Measurements from ENCODE around the gene NDUFA8. TPM values are rescaled to one million over a fixed set of nuclear protein-coding genes. Genes with fewer than 3 reads are reported as not detected.

The NDUFA8 gene
- total RNA-seq, 4 donors from 2014 or later: 17.3 to 41.3 (median 32.2) TPM

DNA sequence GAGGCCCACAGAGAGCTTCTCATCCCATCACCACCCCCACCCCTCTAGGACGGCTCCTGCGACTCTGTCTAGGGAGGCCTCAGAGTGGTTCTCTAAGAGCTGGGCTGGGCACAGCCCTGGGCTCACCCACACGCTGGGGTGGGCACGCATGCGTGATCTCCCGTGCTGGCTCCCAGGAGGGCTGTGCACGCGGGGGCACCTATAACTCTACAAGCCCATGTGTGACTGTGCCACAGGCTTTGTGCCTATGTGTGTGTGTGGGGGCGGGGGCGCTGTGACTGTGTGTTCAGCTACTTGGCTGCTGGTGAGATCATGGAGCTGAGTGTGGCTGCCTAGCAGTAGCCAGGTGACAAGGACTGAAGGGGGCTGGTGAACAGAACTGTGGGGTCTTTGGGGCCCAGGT lies 32.2 kb downstream of the NDUFA8 start:
- no peaks in the 10 kb centered on the region for H3K36me3 ChIP-seq
- TF ChIP-seq, protein P1, sequence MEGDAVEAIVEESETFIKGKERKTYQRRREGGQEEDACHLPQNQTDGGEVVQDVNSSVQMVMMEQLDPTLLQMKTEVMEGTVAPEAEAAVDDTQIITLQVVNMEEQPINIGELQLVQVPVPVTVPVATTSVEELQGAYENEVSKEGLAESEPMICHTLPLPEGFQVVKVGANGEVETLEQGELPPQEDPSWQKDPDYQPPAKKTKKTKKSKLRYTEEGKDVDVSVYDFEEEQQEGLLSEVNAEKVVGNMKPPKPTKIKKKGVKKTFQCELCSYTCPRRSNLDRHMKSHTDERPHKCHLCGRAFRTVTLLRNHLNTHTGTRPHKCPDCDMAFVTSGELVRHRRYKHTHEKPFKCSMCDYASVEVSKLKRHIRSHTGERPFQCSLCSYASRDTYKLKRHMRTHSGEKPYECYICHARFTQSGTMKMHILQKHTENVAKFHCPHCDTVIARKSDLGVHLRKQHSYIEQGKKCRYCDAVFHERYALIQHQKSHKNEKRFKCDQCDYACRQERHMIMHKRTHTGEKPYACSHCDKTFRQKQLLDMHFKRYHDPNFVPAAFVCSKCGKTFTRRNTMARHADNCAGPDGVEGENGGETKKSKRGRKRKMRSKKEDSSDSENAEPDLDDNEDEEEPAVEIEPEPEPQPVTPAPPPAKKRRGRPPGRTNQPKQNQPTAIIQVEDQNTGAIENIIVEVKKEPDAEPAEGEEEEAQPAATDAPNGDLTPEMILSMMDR (IDR thresholded peaks at IDR 0.05): no peak
- no peak for TF ChIP-seq POLR2A (IDR thresholded peaks at IDR 0.05)
- H3K27ac ChIP-seq: no peak overlapping the region
- peaks cover 0 to 7% of the 10 kb centered on the region in 2 donors for H3K27me3 ChIP-seq
- H3K4me3 ChIP-seq: no peak overlapping the region
- DNase-seq: no peak
- no peaks in the 10 kb centered on the region for H3K9me3 ChIP-seq
- peaks cover 0 to 13% (median 4%) of the 10 kb centered on the region in 4 donors for H3K4me1 ChIP-seq

- H3K4me1 ChIP-seq: peaks cover 0 to 13% (median 4%) of the 10 kb centered on the region in 4 donors
- H3K27ac ChIP-seq: no peak overlapping the region
- no peak for DNase-seq
- no peak for TF ChIP-seq POLR2A (IDR thresholded peaks at IDR 0.05)
- TF ChIP-seq, protein P1 (IDR thresholded peaks at IDR 0.05): no peak
- no peaks in the 10 kb centered on the region for H3K9me3 ChIP-seq
- H3K4me3 ChIP-seq: peak overlapping the region in 2 of 4 donors; percentile 8 to 32
- no peaks in the 10 kb centered on the region for H3K36me3 ChIP-seq
- peaks cover 0 to 7% of the 10 kb centered on the region in 2 donors for H3K27me3 ChIP-seq
These were observed 33.0 kb downstream of the NDUFA8 start for GRCh38 chr9:122126331-122127261.

DNA sequence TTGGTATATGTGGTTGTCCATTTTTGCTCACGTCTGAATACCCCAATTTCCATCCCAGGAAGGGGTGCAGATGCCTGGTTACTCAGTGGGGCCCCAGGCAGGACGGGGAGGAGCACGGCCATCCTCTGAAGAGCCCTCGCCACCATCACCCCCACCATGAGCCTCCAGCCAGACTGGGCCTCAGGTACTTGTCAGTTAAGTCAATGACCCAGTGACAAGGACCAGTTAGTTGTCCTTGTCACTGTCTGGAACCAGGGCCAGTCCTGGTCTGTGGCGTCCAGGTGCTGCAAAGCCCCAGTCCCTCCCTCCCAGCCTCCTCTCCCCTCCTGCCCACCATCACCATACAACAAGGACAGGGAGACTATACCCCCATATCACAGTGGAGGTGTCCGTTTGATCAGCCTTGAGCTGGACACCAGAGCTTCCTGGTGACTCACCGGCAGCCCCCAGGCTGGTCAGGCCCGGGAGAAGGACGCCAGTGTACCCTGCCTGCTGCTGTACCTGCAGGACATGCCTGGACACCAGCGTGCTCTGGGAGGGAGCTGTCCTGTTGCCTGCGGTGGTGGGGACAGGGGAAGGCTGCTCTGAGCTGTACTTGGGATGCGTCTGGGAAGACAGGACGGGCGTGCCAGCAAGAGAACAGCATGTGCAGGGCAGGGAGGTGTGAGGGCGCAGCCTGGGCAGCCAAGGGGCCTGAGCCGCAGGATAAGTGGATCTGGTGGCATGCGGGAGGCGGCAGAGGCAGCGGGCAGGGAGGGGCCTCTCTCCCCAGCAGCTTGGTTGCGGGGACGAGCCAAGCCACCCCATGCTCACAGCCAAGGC lies 33.9 kb downstream of the NDUFA8 start:
- H3K4me3 ChIP-seq: peak overlapping the region in 1 of 4 donors; percentile 32
- H3K9me3 ChIP-seq: no peaks in the 10 kb centered on the region
- peaks cover 0 to 7% of the 10 kb centered on the region in 2 donors for H3K27me3 ChIP-seq
- no peak overlapping the region for H3K27ac ChIP-seq
- no peak for DNase-seq
- TF ChIP-seq POLR2A (IDR thresholded peaks at IDR 0.05): no peak
- TF ChIP-seq, protein P1 (IDR thresholded peaks at IDR 0.05): no peak
- H3K36me3 ChIP-seq: no peaks in the 10 kb centered on the region
- H3K4me1 ChIP-seq: peaks cover 0 to 13% (median 4%) of the 10 kb centered on the region in 4 donors

- Histone ChIP-seq H3K36me3 (no peaks in the 10 kb centered on the region), H3K4me3 (no peak overlapping the region), H3K27me3 (peaks cover 0 to 7% of the 10 kb centered on the region in 2 donors), H3K4me1 (peaks cover 0 to 13% (median 4%) of the 10 kb centered on the region in 4 donors), H3K9me3 (no peaks in the 10 kb centered on the region), H3K27ac (no peak overlapping the region)
- TF ChIP-seq, protein P1 (IDR thresholded peaks at IDR 0.05): peak; percentile 75 to 98 (median 94)
- no peak for TF ChIP-seq POLR2A (IDR thresholded peaks at IDR 0.05)
- DNase-seq: peak; percentile 68 to 88 (median 87)
These were observed 34.4 kb downstream of the NDUFA8 start for GRCh38 chr9:122125158-122125508.

DNA sequence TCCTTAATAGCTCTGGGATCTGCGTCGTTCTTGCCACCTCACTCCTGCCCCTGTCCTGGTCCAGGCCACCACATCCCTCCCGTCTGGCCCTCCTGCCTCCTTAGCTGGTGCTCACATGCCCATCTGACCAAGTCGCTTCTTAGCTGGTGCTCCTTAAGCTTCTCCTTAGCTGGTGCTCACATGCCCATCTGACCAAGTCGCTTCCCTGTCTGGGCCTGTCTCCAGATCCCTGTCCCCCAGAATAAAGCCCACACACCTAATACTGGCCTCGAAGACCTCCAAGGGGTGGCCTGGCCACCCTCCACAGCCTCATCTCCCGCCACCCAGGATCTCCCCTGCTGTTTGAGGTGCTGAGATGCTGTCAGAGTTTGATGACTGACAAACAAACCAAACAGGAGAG lies 35.1 kb downstream of the NDUFA8 start:
- peaks cover 0 to 7% of the 10 kb centered on the region in 2 donors for H3K27me3 ChIP-seq
- no peaks in the 10 kb centered on the region for H3K36me3 ChIP-seq
- TF ChIP-seq POLR2A (IDR thresholded peaks at IDR 0.05): no peak
- TF ChIP-seq, protein P1 (IDR thresholded peaks at IDR 0.05): no peak
- H3K4me1 ChIP-seq: peaks cover 0 to 13% (median 4%) of the 10 kb centered on the region in 4 donors
- no peak overlapping the region for H3K4me3 ChIP-seq
- no peak for DNase-seq
- no peak overlapping the region for H3K27ac ChIP-seq
- H3K9me3 ChIP-seq: no peaks in the 10 kb centered on the region
